HPDE6-E6E7 (cell line): ENCODE data around the gene SMCO1.
"Not testable (repeated sequence)": the region's sequence is repeated elsewhere in the genome, so short reads cannot be mapped to it uniquely, and the experiment has no call there.

Source experiments
- DNase-seq: peaks from one replicate; pipeline ENCODE4 v3.0.0; 2011; ENCODE audit warnings: missing footprints; ENCODE audit errors: extremely low spot score

Gene SMCO1

GRCh38 chr3:196521291-196521690 lies 6.1 kb upstream of the SMCO1 start:
- DNase-seq = not testable (repeated sequence)

GRCh38 chr3:196519718-196520082 lies 4.6 kb upstream of the SMCO1 start:
- DNase-seq = no peak

GRCh38 chr3:196518966-196519717 lies 4.0 kb upstream of the SMCO1 start:
- no peak for DNase-seq

- no peak for DNase-seq
Observed at GRCh38 chr3:196517919-196518318, 2.8 kb upstream of the SMCO1 start.

GRCh38 chr3:196517162-196517800 lies 2.1 kb upstream of the SMCO1 start:
- no peak for DNase-seq

- no peak for DNase-seq
Observed at GRCh38 chr3:196514350-196514716, 813 bp downstream of the SMCO1 start.

GRCh38 chr3:196513697-196514349 lies 1.3 kb downstream of the SMCO1 start:
- DNase-seq = no peak

- DNase-seq = not testable (repeated sequence)
Observed at GRCh38 chr3:196511646-196512425, 3.3 kb downstream of the SMCO1 start.

- DNase-seq = not testable (repeated sequence)
Observed at GRCh38 chr3:196511108-196511507, 4.0 kb downstream of the SMCO1 start.

GRCh38 chr3:196506687-196507086 lies 8.5 kb downstream of the SMCO1 start:
- DNase-seq = no peak

- no peak for DNase-seq
Observed at GRCh38 chr3:196504556-196504955, 10.6 kb downstream of the SMCO1 start.

GRCh38 chr3:196504077-196504398 lies 11.1 kb downstream of the SMCO1 start:
- DNase-seq = not testable (repeated sequence)

GRCh38 chr3:196503196-196504076 lies 11.7 kb downstream of the SMCO1 start, which contains the start of gene RNF168:
Gene RNF168, minus strand, starts transcription at chr3:196503768. Its CDS starts 595 bp downstream, at chr3:196503173.
- DNase-seq = peak; percentile 92

GRCh38 chr3:196502775-196503195 lies 12.4 kb downstream of the SMCO1 start:
- DNase-seq = peak; percentile 62

GRCh38 chr3:196501316-196502044 lies 13.7 kb downstream of the SMCO1 start:
- DNase-seq = no peak

GRCh38 chr3:196499807-196500524 lies 15.2 kb downstream of the SMCO1 start:
- DNase-seq = no peak

- no peak for DNase-seq
Observed at GRCh38 chr3:196499061-196499460, 16.1 kb downstream of the SMCO1 start.

- no peak for DNase-seq
Observed at GRCh38 chr3:196498297-196498696, 16.8 kb downstream of the SMCO1 start.

- DNase-seq = no peak
Observed at GRCh38 chr3:196496183-196496582, 19.0 kb downstream of the SMCO1 start.

GRCh38 chr3:196493292-196493691 lies 21.9 kb downstream of the SMCO1 start:
- DNase-seq = no peak
